CD4-positive, alpha-beta memory T cell (primary cell): ENCODE measurements around the gene NAP1L4. TPM values are rescaled to one million over a fixed set of nuclear protein-coding genes. Genes with fewer than 3 reads are reported as not detected.

Experiments
- CTCF ChIA-PET: fragments of 350-600 bp; sonication (Branson Sonifier 250); formaldehyde crosslinking; loops from one replicate; lab custom pipeline; 2021; ENCODE audit warnings: inconsistent platforms; ENCODE audit not compliant: partially characterized antibody; lab: Charles Lee
- POLR2A ChIA-PET: fragments of 350-600 bp; sonication (Branson Sonifier 250); formaldehyde crosslinking; loops from one replicate; lab custom pipeline; 2021; ENCODE audit not compliant: partially characterized antibody; lab: Charles Lee
- DNase-seq, 5 donors: peaks; one replicate each; pipeline versions ENCODE4 v3.0.0 to v3.0.0-alpha.2; 2020 to 2022; ENCODE audit warnings: mixed read lengths in 1 of 5
- H3K27ac ChIP-seq: one replicate; pipeline ENCODE4 v1.7.0; 2013; ENCODE audit warnings: low read depth, low read length
- H3K27me3 ChIP-seq: 2 replicates; pipeline ENCODE4 v1.7.0; 2013; ENCODE audit warnings: mild to moderate bottlenecking, low read length, moderate library complexity; ENCODE audit not compliant: insufficient read depth
- H3K36me3 ChIP-seq: 2 replicates; pipeline ENCODE4 v1.7.0; 2013; ENCODE audit warnings: mild to moderate bottlenecking, low read length, moderate library complexity; ENCODE audit not compliant: insufficient read depth
- H3K4me1 ChIP-seq: 2 replicates; pipeline ENCODE4 v1.7.0; 2013; ENCODE audit warnings: mild to moderate bottlenecking, low read length, moderate library complexity; ENCODE audit not compliant: insufficient read depth
- H3K4me3 ChIP-seq, 2 donors: one replicate each; pipeline ENCODE4 v1.7.0; 2013; ENCODE audit warnings: low read length in 2 of 2, mild to moderate bottlenecking in 1 of 2
- H3K9me3 ChIP-seq, 2 donors: one replicate each; pipeline ENCODE4 v1.7.0; 2013; ENCODE audit warnings: low read length in 2 of 2, control low read depth in 1 of 2; ENCODE audit not compliant: control insufficient read depth in 1 of 2
- H3K27ac Mint-ChIP-seq, 7 donors: one replicate each; pipeline ENCODE4 v1.8.0; 2020 to 2021; ENCODE audit warnings: mixed read lengths in 7 of 7, mild to moderate bottlenecking in 6 of 7, inconsistent platforms in 3 of 7, moderate library complexity in 3 of 7
- H3K27me3 Mint-ChIP-seq, 2 donors: one replicate each; pipeline ENCODE4 v1.8.0; 2020 to 2021; ENCODE audit warnings: mixed read lengths in 2 of 2
- H3K36me3 Mint-ChIP-seq, 2 donors: one replicate each; pipeline ENCODE4 v1.8.0; 2020 to 2021; ENCODE audit warnings: mixed read lengths in 2 of 2, inconsistent platforms in 1 of 2, mild to moderate bottlenecking in 1 of 2
- H3K4me1 Mint-ChIP-seq, 4 donors: one replicate each; pipeline ENCODE4 v1.8.0; 2020 to 2021; ENCODE audit warnings: mixed read lengths in 4 of 4, mild to moderate bottlenecking in 1 of 4
- H3K4me3 Mint-ChIP-seq, 8 donors: one replicate each; pipeline ENCODE4 v1.8.0; 2020 to 2021; ENCODE audit warnings: mixed read lengths in 8 of 8, mild to moderate bottlenecking in 7 of 8, moderate library complexity in 6 of 8, inconsistent platforms in 3 of 8
- H3K9me3 Mint-ChIP-seq, 8 donors: one replicate each; pipeline ENCODE4 v1.8.0; 2020 to 2021; ENCODE audit warnings: mixed read lengths in 8 of 8, mild to moderate bottlenecking in 5 of 8, inconsistent platforms in 3 of 8, moderate library complexity in 1 of 8
- intact Hi-C: fragments of 100-400 bp; cut with micrococcal nuclease; formaldehyde crosslinking; loops from one replicate; pipeline ENCODE4 v1.15.1; 2023
- polyA plus RNA-seq, 2 donors: library from polyadenylated mRNA; unstranded; fragments of 300-500 nt; fragmentation: Illumina TruSeq; gene quantifications; one replicate each; pipeline ENCODE4 v1.2.3, GENCODE V29; 2021
- total RNA-seq, 2 experiments: library from RNA; stranded (reverse); gene quantifications; one replicate each; pipeline ENCODE4 v1.2.3, GENCODE V29; 2021

Gene NAP1L4, protein sequence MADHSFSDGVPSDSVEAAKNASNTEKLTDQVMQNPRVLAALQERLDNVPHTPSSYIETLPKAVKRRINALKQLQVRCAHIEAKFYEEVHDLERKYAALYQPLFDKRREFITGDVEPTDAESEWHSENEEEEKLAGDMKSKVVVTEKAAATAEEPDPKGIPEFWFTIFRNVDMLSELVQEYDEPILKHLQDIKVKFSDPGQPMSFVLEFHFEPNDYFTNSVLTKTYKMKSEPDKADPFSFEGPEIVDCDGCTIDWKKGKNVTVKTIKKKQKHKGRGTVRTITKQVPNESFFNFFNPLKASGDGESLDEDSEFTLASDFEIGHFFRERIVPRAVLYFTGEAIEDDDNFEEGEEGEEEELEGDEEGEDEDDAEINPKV
- total RNA-seq = 100 to 1,000 TPM; 299 to 303 TPM
- polyA plus RNA-seq = 100 to 1,000 TPM; 153 to 160 TPM

DNA sequence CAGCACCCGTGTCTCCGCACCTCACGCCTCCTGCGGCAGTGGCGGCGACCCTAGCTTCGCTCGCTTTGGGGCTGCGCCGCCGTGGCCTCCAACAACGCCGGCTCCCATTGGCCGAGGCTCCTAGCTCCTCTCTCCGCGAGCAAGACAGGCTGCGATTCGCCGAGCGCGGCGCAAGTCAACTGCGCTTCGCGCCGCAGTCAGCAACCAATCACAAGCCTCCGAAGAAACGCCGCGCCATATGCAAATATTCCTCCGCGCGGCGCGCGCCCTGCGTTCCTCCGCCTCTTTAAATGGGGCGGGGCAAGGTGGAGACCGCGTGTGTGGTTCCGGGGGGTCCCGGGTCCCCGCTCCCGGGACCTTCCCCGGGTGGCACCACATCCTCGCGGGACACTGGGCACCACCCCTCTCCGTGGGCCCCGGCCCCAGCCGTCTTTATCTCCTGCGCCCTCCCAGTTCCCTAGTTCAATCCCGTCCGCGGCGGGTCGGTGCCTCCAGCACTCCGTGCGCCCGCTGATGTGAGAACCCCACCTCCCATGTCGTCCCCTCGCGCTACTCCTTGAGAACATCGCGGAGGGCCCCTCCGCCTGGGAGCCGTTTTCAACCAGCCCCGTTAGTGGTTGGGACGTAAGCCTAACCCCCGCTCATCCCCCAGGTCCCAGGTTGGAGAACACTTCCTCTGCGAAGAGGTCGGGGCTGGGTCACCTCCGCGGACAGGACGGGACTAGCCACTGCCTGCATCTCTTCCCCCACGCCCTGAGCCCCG, at the start of gene NAP1L4:
Gene NAP1L4 (minus strand): TSS at position 96 of the 763 bp plus-strand sequence. CDS start 13,109 bp downstream, outside the sequence.
- H3K27me3 ChIP-seq = no peaks in the 10 kb centered on the region
- peaks cover 31% of the 10 kb centered on the region for H3K4me1 ChIP-seq
- Mint-ChIP-seq H3K4me1 (peaks cover 12 to 57% (median 25%) of the 10 kb centered on the region in 4 donors), H3K36me3 (peaks cover 5 to 32% of the 10 kb centered on the region in 2 donors), H3K9me3 (peaks cover 0 to 2% (median 0%) of the 10 kb centered on the region in 8 donors), H3K27me3 (peaks cover 0 to 2% of the 10 kb centered on the region in 2 donors), H3K27ac (peak within 1 kb of the TSS; percentile 97 to 99 (median 99)), H3K4me3 (peak within 1 kb of the TSS; percentile 96 to 100 (median 98))
- peak within 1 kb of the TSS; percentile 76 to 90 for H3K4me3 ChIP-seq
- peak; percentile 94 to 97 (median 95) for DNase-seq
- POLR2A ChIA-PET = interaction anchor here (0.6 to 8.8 kb wide), 12 partner anchors 9 to 99 kb away, joined by 3 to 178 read pairs (median 4); partner anchors contain the start of genes CARS1 and PHLDA2
- H3K36me3 ChIP-seq = no peaks in the 10 kb centered on the region
- CTCF ChIA-PET = interaction anchor here (1.6 kb wide), 1 partner anchor 22 kb away, joined by 11 read pairs; no protein-coding TSS in a partner anchor
- intact Hi-C loops = loop anchor here (1.0 to 5.0 kb wide), 7 partner anchors 17 to 592 kb away; partner anchors contain the start of genes CARS1, CDKN1C and TSSC4
- peak within 1 kb of the TSS; percentile 84 for H3K27ac ChIP-seq
- no peaks in the 10 kb centered on the region for H3K9me3 ChIP-seq

DNA sequence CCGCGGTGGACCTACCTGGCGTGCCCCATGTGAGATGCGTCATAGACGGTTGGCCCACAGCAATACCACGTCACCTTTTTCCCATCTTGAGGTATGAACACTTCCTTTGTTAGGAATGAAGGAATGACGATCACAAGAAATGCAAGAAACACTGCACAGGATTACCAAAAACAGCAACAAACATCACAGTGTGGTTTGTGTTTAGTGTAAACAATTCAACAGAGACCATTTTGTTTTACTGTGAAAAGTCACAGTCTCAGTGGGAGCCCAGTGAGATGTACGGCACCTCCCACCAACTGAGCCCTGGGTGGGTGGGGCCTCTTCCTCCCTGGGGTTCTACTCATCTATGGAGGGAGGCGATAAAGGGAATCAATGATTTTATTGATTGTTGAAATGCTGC, 48.8 kb upstream of the NAP1L4 start:
- H3K4me3 Mint-ChIP-seq = no peak overlapping the region
- CTCF ChIA-PET = no interaction called here
- POLR2A ChIA-PET = interaction anchor here (0.9 kb wide), 1 partner anchor 13 kb away, joined by 3 read pairs; no protein-coding TSS in a partner anchor
- no peaks in the 10 kb centered on the region for H3K9me3 ChIP-seq
- H3K4me1 ChIP-seq = peaks cover 14% of the 10 kb centered on the region
- H3K27ac ChIP-seq = no peak overlapping the region
- peaks cover 10 to 38% (median 25%) of the 10 kb centered on the region in 4 donors for H3K4me1 Mint-ChIP-seq
- DNase-seq = no peak
- no peak overlapping the region for H3K4me3 ChIP-seq
- no peaks in the 10 kb centered on the region for H3K9me3 Mint-ChIP-seq
- H3K27me3 Mint-ChIP-seq = no peaks in the 10 kb centered on the region
- H3K27me3 ChIP-seq = no peaks in the 10 kb centered on the region
- peaks cover 26 to 78% of the 10 kb centered on the region in 2 donors for H3K36me3 Mint-ChIP-seq
- H3K27ac Mint-ChIP-seq = peak overlapping the region in 2 of 7 donors; percentile 18 to 36
- H3K36me3 ChIP-seq = peaks cover 45% of the 10 kb centered on the region
- intact Hi-C loops = no loop called here

DNA sequence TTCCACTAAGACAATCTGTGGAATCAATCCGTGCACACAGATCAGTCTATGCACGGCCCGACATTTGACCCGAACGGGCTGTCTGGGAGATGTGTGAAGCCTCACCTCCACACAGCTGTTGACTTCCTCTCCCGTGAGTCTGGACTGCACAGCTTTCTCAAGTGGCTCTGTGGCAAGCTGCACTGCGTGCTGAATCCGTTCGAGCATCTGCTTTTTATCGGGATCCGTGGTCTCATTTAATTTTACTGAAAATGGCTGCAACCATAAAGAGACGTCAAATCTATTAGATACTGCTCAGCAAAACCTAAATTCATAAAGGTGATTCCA, 45.8 kb upstream of the NAP1L4 start:
- H3K4me1 ChIP-seq = peaks cover 14% of the 10 kb centered on the region
- no peaks in the 10 kb centered on the region for H3K27me3 Mint-ChIP-seq
- DNase-seq = no peak
- H3K4me1 Mint-ChIP-seq = peaks cover 8 to 27% (median 23%) of the 10 kb centered on the region in 4 donors
- no peak overlapping the region for H3K27ac ChIP-seq
- H3K9me3 ChIP-seq = no peaks in the 10 kb centered on the region
- CTCF ChIA-PET = interaction anchor here (0.8 to 6.1 kb wide), 11 partner anchors 9 to 505 kb away, joined by 3 to 89 read pairs (median 4); partner anchors contain the start of gene CARS1
- H3K36me3 Mint-ChIP-seq = peaks cover 33 to 76% of the 10 kb centered on the region in 2 donors
- H3K27me3 ChIP-seq = no peaks in the 10 kb centered on the region
- no peak overlapping the region for H3K4me3 Mint-ChIP-seq
- POLR2A ChIA-PET = interaction anchor here (1.0 to 1.6 kb wide), 6 partner anchors 12 to 53 kb away, joined by 3 to 7 read pairs (median 5); partner anchors contain the start of genes CARS1 and NAP1L4
- H3K4me3 ChIP-seq = no peak overlapping the region
- no peaks in the 10 kb centered on the region for H3K9me3 Mint-ChIP-seq
- intact Hi-C loops = loop anchor here (1.0 kb wide), 2 partner anchors 46 to 53 kb away; partner anchors contain the start of gene NAP1L4
- H3K27ac Mint-ChIP-seq = peak overlapping the region in 3 of 7 donors; percentile 24 to 46 (median 42)
- peaks cover 52% of the 10 kb centered on the region for H3K36me3 ChIP-seq

DNA sequence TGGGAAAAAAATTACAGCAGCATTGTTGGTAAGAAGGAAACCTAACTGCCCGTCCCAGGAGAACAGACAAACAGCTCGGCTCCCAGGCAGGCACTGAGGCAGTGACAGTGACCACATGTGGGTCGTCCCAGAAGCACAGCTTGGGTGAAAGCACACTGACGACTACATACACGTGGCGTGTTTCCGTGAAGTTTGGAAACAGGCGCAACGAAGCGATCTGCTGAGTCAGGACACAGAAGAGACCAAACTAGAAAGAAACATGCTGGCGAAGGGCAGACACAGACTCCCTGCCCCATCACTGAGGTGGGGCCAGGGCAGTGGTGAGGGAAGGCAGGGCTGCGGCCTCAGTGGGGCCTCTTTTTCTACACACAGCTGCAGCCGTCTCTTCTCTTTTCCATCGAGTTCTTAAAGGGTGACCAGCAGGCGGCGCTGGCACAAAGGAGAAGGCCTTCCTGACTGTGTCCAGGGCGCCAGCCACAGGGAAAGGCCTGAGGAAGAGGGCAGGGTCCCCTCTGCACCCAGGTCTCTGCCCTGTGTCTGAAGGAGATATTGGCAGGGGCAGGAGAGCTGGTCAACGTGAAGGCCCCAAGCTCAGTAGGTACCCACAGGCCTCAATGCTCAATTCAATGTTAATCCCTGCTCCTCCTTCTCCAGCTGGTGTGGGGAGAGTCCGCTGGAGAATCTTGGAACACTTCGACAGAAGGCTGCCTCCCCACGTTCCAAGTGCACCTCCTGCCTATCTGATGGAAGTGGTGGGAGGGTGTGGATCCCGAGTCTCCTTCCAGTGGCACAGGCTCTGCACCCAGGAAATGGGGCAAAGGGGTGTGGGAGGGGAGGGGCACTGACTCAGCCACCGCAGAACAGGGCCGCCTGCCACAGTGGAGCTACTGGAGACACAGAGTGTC, 45.2 kb upstream of the NAP1L4 start:
- H3K4me1 ChIP-seq = peaks cover 14% of the 10 kb centered on the region
- no peak overlapping the region for H3K4me3 ChIP-seq
- intact Hi-C loops = loop anchor here (1.0 kb wide), 2 partner anchors 45 to 54 kb away; partner anchors contain the start of gene NAP1L4
- H3K27me3 ChIP-seq = no peaks in the 10 kb centered on the region
- peak; percentile 28 to 62 (median 38) for DNase-seq
- Mint-ChIP-seq H3K4me1 (peaks cover 8 to 32% (median 24%) of the 10 kb centered on the region in 4 donors), H3K36me3 (peaks cover 38 to 80% of the 10 kb centered on the region in 2 donors), H3K9me3 (no peaks in the 10 kb centered on the region), H3K27me3 (no peaks in the 10 kb centered on the region), H3K27ac (peak overlapping the region in 6 of 7 donors; percentile 4 to 62 (median 36)), H3K4me3 (peak overlapping the region in 1 of 8 donors; percentile 5)
- H3K9me3 ChIP-seq = no peaks in the 10 kb centered on the region
- peaks cover 55% of the 10 kb centered on the region for H3K36me3 ChIP-seq
- no peak overlapping the region for H3K27ac ChIP-seq
- CTCF ChIA-PET = interaction anchor here (0.8 to 6.1 kb wide), 13 partner anchors 10 to 504 kb away, joined by 3 to 89 read pairs (median 4); partner anchors contain the start of gene CARS1
- POLR2A ChIA-PET = interaction anchor here (1.0 to 1.6 kb wide), 6 partner anchors 12 to 54 kb away, joined by 3 to 7 read pairs (median 5); partner anchors contain the start of genes CARS1 and NAP1L4

DNA sequence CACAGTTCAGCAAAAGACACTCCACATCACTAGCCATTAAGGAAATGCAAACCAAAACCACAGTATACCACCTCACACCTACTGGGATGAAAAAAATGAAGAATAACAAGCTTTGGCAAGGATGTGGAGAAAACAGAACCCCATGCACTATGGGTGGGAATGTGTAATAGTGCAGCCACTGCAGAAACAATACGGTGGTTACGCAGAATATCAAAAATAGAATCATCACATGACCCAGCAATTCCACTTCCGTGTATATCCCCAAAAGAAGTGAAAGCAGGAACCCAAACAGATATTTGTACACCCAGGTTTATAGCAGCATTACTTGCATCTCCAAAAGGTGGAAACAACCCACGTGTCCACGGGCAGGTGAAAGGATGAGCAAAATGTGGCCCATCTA, 44.3 kb upstream of the NAP1L4 start:
- peak overlapping the region in 3 of 7 donors; percentile 13 to 18 (median 18) for H3K27ac Mint-ChIP-seq
- POLR2A ChIA-PET = interaction anchor here (0.5 to 1.6 kb wide), 2 partner anchors 18 to 47 kb away, joined by 3 to 5 read pairs; no protein-coding TSS in a partner anchor
- no peaks in the 10 kb centered on the region for H3K9me3 ChIP-seq
- DNase-seq = no peak
- CTCF ChIA-PET = interaction anchor here (0.8 to 6.1 kb wide), 5 partner anchors 12 to 61 kb away, joined by 3 to 89 read pairs (median 4); no protein-coding TSS in a partner anchor
- H3K36me3 Mint-ChIP-seq = peaks cover 39 to 79% of the 10 kb centered on the region in 2 donors
- no peak overlapping the region for H3K27ac ChIP-seq
- H3K4me1 Mint-ChIP-seq = peaks cover 8 to 36% (median 25%) of the 10 kb centered on the region in 4 donors
- H3K9me3 Mint-ChIP-seq = no peaks in the 10 kb centered on the region
- peak overlapping the region in 1 of 8 donors; percentile 36 for H3K4me3 Mint-ChIP-seq
- no peak overlapping the region for H3K4me3 ChIP-seq
- H3K27me3 Mint-ChIP-seq = no peaks in the 10 kb centered on the region
- no peaks in the 10 kb centered on the region for H3K27me3 ChIP-seq
- intact Hi-C loops = no loop called here
- peaks cover 52% of the 10 kb centered on the region for H3K36me3 ChIP-seq
- peaks cover 14% of the 10 kb centered on the region for H3K4me1 ChIP-seq

DNA sequence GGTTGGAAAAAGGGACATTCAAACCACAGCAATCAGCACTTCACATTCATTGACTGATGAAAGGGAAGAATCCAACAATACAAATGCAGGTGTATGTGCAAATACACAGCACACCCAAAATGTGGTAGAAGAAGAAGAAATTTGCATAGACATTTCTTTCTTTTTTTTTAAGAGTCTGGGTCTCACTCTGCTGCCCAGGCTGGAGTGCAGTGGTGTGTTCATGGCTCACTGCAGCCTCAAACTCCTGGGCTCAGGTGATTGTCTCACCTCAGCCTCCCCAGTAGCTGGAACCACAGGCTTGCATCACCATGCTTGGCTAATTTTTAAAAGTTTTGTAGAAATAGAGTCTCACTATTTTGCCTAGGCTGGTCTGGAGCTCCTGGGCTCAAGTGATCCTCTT, 43.2 kb upstream of the NAP1L4 start:
- intact Hi-C loops = no loop called here
- no peaks in the 10 kb centered on the region for H3K9me3 Mint-ChIP-seq
- Histone ChIP-seq H3K27ac (no peak overlapping the region), H3K9me3 (no peaks in the 10 kb centered on the region), H3K4me3 (no peak overlapping the region), H3K4me1 (peaks cover 14% of the 10 kb centered on the region), H3K36me3 (peaks cover 49% of the 10 kb centered on the region), H3K27me3 (no peaks in the 10 kb centered on the region)
- H3K4me3 Mint-ChIP-seq = no peak overlapping the region
- H3K4me1 Mint-ChIP-seq = peaks cover 10 to 44% (median 29%) of the 10 kb centered on the region in 4 donors
- no peak for DNase-seq
- peak overlapping the region in 1 of 7 donors; percentile 13 for H3K27ac Mint-ChIP-seq
- ChIA-PET CTCF (interaction anchor here (0.7 to 6.1 kb wide), 3 partner anchors 21 to 60 kb away, joined by 3 to 89 read pairs (median 3); no protein-coding TSS in a partner anchor), POLR2A (interaction anchor here (1.2 kb wide), 1 partner anchor 21 kb away, joined by 4 read pairs; no protein-coding TSS in a partner anchor)
- peaks cover 47 to 79% of the 10 kb centered on the region in 2 donors for H3K36me3 Mint-ChIP-seq
- no peaks in the 10 kb centered on the region for H3K27me3 Mint-ChIP-seq
